ENCODE measurements around the gene ATP6V0B. TPM values are rescaled to one million over a fixed set of nuclear protein-coding genes. Genes with fewer than 3 reads are reported as not detected.

The ATP6V0B gene
- total RNA-seq, 1 donor from 2014 or later = 39.2 TPM

GRCh38 chr1:43963006-43963405, 11.8 kb upstream of the ATP6V0B start:
- Histone ChIP-seq H3K27me3 (no peaks in the 10 kb centered on the region), H2AFZ (replicated peaks) (no peak overlapping the region), H3K4me1 (no peaks in the 10 kb centered on the region), H3K4me2 (no peak overlapping the region), H3K4me3 (no peak overlapping the region), H3K79me2 (ENCODE audit: low read depth) (no peaks in the 10 kb centered on the region), H3K27ac (no peak overlapping the region), H4K20me1 (ENCODE audit: low read depth) (no peaks in the 10 kb centered on the region), H3K36me3 (no peaks in the 10 kb centered on the region), H3K9me3 (ENCODE audit: low read depth) (no peaks in the 10 kb centered on the region), H3F3A (ENCODE audit: low read depth) (no peaks in the 10 kb centered on the region), H3K9ac (no peak overlapping the region)
- Mint-ChIP-seq H3K4me1 (no peaks in the 10 kb centered on the region), H3K36me3 (peaks cover 12% of the 10 kb centered on the region), H3K9me3 (no peaks in the 10 kb centered on the region), H3K27ac (no peak overlapping the region), H3K4me3 (no peak overlapping the region), H3K27me3 (ENCODE audit: insufficient read depth, low read depth) (no peaks in the 10 kb centered on the region)
- TF ChIP-seq EZH2phosphoT487 (IDR thresholded peaks at IDR 0.05) = no peak
- TF ChIP-seq EZH2 (IDR thresholded peaks at IDR 0.05) = no peak
- no peak for TF ChIP-seq CTCF (IDR thresholded peaks at IDR 0.05)
- no peak for DNase-seq (ENCODE audit: low spot score)

- H3K27me3 ChIP-seq = no peaks in the 10 kb centered on the region
- Mint-ChIP-seq H3K27me3 (ENCODE audit: insufficient read depth, low read depth) (no peaks in the 10 kb centered on the region), H3K36me3 (peaks cover 12% of the 10 kb centered on the region), H3K4me3 (no peak overlapping the region), H3K4me1 (no peaks in the 10 kb centered on the region), H3K9me3 (no peaks in the 10 kb centered on the region), H3K27ac (no peak overlapping the region)
- H2AFZ ChIP-seq (replicated peaks) = no peak overlapping the region
- H4K20me1 ChIP-seq (ENCODE audit: low read depth) = no peaks in the 10 kb centered on the region
- H3K79me2 ChIP-seq (ENCODE audit: low read depth) = no peaks in the 10 kb centered on the region
- H3K4me3 ChIP-seq = no peak overlapping the region
- no peaks in the 10 kb centered on the region for H3K4me1 ChIP-seq
- peaks cover 5% of the 10 kb centered on the region for H3F3A ChIP-seq (ENCODE audit: low read depth)
- H3K36me3 ChIP-seq = no peaks in the 10 kb centered on the region
- TF ChIP-seq CTCF (IDR thresholded peaks at IDR 0.05) (no peak), EZH2phosphoT487 (IDR thresholded peaks at IDR 0.05) (no peak), EZH2 (IDR thresholded peaks at IDR 0.05) (no peak)
- H3K9me3 ChIP-seq (ENCODE audit: low read depth) = no peaks in the 10 kb centered on the region
- no peak overlapping the region for H3K4me2 ChIP-seq
- no peak for DNase-seq (ENCODE audit: low spot score)
- H3K9ac ChIP-seq = no peak overlapping the region
- H3K27ac ChIP-seq = no peak overlapping the region
These were observed 10.9 kb upstream of the ATP6V0B start for GRCh38 chr1:43963890-43964289.

GRCh38 chr1:43965316-43965715, 9.4 kb upstream of the ATP6V0B start:
- Histone ChIP-seq H3K36me3 (no peaks in the 10 kb centered on the region), H3K27ac (no peak overlapping the region), H2AFZ (replicated peaks) (no peak overlapping the region), H4K20me1 (ENCODE audit: low read depth) (peaks cover 2% of the 10 kb centered on the region), H3K4me1 (no peaks in the 10 kb centered on the region), H3K79me2 (ENCODE audit: low read depth) (peaks cover 3% of the 10 kb centered on the region), H3K9me3 (ENCODE audit: low read depth) (no peaks in the 10 kb centered on the region), H3K4me3 (no peak overlapping the region), H3F3A (ENCODE audit: low read depth) (peaks cover 9% of the 10 kb centered on the region), H3K9ac (no peak overlapping the region), H3K4me2 (no peak overlapping the region), H3K27me3 (no peaks in the 10 kb centered on the region)
- Mint-ChIP-seq H3K9me3 (no peaks in the 10 kb centered on the region), H3K27ac (no peak overlapping the region), H3K4me1 (peaks cover 4% of the 10 kb centered on the region), H3K4me3 (no peak overlapping the region), H3K27me3 (ENCODE audit: insufficient read depth, low read depth) (no peaks in the 10 kb centered on the region), H3K36me3 (peaks cover 12% of the 10 kb centered on the region)
- no peak for DNase-seq (ENCODE audit: low spot score)
- TF ChIP-seq EZH2phosphoT487 (IDR thresholded peaks at IDR 0.05) (no peak), EZH2 (IDR thresholded peaks at IDR 0.05) (no peak), CTCF (IDR thresholded peaks at IDR 0.05) (no peak)

Data from neural progenitor cell (in vitro differentiated cells).